ENCODE results near the gene ANXA11. TPM values are rescaled to one million over a fixed set of nuclear protein-coding genes. Genes with fewer than 3 reads are reported as not detected.
"Not testable (repeated sequence)": the region's sequence is repeated elsewhere in the genome, so short reads cannot be mapped to it uniquely, and the experiment has no call there.

Gene ANXA11
- total RNA-seq, 1 donor from 2014 or later, result 2.3 TPM

DNA sequence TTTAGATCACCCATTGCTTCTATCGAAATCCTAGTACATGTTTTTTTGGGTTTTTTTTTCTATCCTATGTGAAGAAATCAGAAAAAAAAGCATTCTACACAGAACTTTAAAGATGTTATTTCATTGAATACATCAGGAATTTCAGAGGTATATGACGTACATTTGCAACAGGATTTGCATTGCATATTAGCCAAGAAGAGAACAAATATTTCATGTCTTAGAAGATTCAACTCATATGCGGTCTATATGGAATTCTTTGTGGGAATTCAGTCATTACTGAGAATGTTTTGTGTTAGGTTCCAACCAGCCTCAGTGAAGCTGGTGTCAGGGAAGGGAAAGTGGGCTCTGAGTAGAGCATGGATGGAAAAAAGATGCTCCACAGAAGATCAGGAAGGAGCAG, 39.0 kb upstream of the ANXA11 start:
- not testable (repeated sequence) for H3K27me3 Mint-ChIP-seq (ENCODE audit: unreplicated experiment); H3K4me3 Mint-ChIP-seq (ENCODE audit: unreplicated experiment); H3K27ac Mint-ChIP-seq (ENCODE audit: unreplicated experiment); H3K4me1 Mint-ChIP-seq (ENCODE audit: low read depth, unreplicated experiment); H3K36me3 Mint-ChIP-seq (ENCODE audit: unreplicated experiment); DNase-seq; H3K9me3 Mint-ChIP-seq (ENCODE audit: unreplicated experiment)

DNA sequence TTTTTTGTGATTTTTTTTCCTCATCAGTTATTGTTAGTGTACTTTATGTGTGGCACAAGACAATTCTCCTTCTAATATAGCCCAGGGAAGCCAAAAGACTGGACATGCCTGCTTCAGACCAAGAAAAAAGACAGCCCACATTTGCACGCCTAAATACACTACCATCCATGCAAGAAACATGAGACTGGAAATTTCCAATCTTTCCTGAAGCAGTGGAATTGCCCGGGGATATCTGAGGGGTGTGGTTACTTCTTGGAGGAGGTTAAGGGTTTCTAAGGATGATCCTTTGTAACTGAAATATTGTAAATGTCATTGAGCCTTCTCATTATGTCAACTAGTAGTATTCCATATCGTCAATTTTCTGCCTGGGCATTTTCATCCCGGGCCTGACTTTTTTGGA, 37.0 kb upstream of the ANXA11 start:
- DNase-seq; H3K4me1 Mint-ChIP-seq (ENCODE audit: low read depth, unreplicated experiment); H3K27me3 Mint-ChIP-seq (ENCODE audit: unreplicated experiment); H3K4me3 Mint-ChIP-seq (ENCODE audit: unreplicated experiment); H3K27ac Mint-ChIP-seq (ENCODE audit: unreplicated experiment); H3K9me3 Mint-ChIP-seq (ENCODE audit: unreplicated experiment); H3K36me3 Mint-ChIP-seq (ENCODE audit: unreplicated experiment): not testable (repeated sequence)

DNA sequence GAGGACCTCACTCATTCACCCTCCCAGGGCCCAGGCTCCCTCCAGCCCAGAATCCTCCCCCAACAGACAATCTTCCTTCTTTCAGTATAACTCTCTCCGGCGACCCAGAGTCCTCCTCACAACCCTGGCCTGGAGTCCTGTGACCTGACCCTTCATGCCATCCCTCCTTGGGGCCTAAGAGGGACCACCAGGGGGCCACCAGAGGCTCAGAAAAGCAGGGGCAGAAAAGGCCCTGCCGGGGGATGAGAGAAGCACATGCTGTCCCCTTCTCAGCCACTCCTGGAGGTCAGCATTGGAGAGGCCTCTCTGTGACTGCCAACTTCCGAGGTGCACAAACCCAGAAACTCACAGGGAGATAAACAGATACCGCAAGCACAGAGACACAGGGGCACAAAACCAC, 31.1 kb upstream of the ANXA11 start:
- H3K9me3 Mint-ChIP-seq (ENCODE audit: unreplicated experiment); H3K4me3 Mint-ChIP-seq (ENCODE audit: unreplicated experiment); H3K36me3 Mint-ChIP-seq (ENCODE audit: unreplicated experiment); H3K4me1 Mint-ChIP-seq (ENCODE audit: low read depth, unreplicated experiment); H3K27me3 Mint-ChIP-seq (ENCODE audit: unreplicated experiment); H3K27ac Mint-ChIP-seq (ENCODE audit: unreplicated experiment); DNase-seq: not testable (repeated sequence)

DNA sequence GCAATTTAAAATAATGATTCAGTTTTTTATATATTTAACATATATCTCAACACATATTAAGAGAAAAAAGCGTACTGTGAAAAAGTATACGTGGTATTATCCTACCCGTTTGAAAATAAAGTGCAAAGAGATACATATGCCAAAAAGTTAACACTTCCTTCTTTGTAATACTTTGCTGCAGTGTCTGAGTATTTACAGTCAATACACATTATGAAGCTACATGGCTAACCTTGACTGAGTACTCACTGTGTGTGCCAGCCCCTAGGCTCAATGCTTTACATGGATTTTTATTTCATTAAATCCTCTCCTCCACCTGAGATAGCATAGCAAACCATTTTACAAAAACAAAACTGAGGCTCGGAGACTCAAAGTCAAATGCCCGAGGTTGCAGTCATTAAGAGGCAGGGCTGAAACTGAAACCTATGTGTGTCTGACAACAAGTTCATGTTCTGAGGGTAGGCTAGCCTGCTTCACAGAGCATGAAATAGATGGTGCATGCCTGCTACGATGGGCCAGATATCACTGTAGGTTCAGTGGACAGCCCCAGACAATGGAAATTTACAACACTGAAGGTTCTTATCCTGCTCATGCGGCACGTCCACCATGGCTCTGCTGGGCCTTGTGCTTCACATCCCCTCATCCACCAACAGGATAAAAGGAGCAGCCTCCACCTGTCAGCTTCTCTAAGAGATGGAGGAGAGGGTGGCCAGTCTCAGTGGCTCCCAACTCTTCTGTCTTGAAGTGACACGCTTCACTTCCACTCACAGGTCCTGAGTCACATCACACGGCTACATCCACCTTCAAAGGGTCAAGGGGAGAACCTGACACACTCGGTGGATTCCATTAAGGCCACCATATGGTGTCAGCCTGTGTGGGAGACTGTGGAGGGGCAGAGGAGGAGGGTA, 29.2 kb upstream of the ANXA11 start:
- not testable (repeated sequence) for H3K36me3 Mint-ChIP-seq (ENCODE audit: unreplicated experiment); H3K9me3 Mint-ChIP-seq (ENCODE audit: unreplicated experiment); H3K27me3 Mint-ChIP-seq (ENCODE audit: unreplicated experiment); DNase-seq; H3K4me1 Mint-ChIP-seq (ENCODE audit: low read depth, unreplicated experiment); H3K4me3 Mint-ChIP-seq (ENCODE audit: unreplicated experiment); H3K27ac Mint-ChIP-seq (ENCODE audit: unreplicated experiment)

DNA sequence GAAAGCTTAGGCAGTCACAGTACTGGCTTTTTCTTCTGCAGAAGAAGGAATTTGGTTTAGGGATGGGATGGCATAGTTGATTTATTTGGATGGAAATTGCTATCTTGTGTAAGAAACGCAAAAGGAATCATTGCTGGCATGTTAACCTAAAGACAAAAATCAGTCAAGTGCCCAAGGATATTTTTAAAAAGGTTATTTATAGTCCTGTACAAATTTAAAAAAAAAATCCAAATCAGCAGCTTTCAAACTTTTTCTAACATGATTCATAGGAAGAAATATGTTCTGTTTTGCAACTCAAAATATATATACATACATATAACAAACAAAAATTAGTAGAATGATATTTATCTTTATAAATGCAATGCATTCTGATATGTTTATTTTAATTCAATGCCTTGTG, 28.5 kb upstream of the ANXA11 start:
- not testable (repeated sequence) for H3K4me3 Mint-ChIP-seq (ENCODE audit: unreplicated experiment); H3K27ac Mint-ChIP-seq (ENCODE audit: unreplicated experiment); H3K27me3 Mint-ChIP-seq (ENCODE audit: unreplicated experiment); H3K9me3 Mint-ChIP-seq (ENCODE audit: unreplicated experiment); H3K4me1 Mint-ChIP-seq (ENCODE audit: low read depth, unreplicated experiment); H3K36me3 Mint-ChIP-seq (ENCODE audit: unreplicated experiment); DNase-seq

DNA sequence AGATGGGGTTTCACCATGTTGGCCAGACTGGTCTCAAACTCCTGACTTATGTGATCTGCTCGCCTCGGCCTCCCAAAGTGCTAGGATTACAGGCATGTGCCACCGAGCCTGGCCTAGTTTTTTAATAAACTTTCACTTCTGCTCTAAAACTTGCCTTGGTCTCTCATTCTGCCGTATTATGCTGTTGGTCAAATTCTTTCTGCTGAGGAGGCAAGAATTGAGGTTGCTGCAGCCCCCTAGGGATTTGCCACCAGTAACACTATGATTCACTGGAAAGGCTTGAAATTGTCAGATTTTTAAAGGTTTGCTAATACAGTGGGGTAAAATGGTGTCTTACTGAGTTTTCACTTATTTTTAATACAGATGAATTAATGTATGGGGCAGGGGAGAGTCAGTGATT, 21.4 kb upstream of the ANXA11 start:
- H3K4me3 Mint-ChIP-seq (ENCODE audit: unreplicated experiment); H3K36me3 Mint-ChIP-seq (ENCODE audit: unreplicated experiment); H3K27ac Mint-ChIP-seq (ENCODE audit: unreplicated experiment); H3K27me3 Mint-ChIP-seq (ENCODE audit: unreplicated experiment); H3K4me1 Mint-ChIP-seq (ENCODE audit: low read depth, unreplicated experiment); DNase-seq; H3K9me3 Mint-ChIP-seq (ENCODE audit: unreplicated experiment): not testable (repeated sequence)

DNA sequence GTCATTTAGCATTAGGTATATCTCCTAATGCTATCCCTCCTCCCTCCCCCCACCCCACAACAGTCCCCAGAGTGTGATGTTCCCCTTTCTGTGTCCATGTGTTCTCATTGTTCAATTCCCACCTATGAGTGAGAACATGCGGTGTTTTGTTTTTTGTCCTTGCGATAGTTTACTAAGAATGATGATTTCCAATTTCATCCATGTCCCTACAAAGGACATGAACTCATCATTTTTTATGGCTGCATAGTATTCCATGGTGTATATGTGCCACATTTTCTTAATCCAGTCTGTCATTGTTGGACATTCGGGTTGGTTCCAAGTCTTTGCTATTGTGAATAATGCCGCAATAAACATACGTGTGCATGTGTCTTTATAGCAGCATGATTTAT, 17.7 kb upstream of the ANXA11 start:
- not testable (repeated sequence) for DNase-seq; H3K9me3 Mint-ChIP-seq (ENCODE audit: unreplicated experiment); H3K36me3 Mint-ChIP-seq (ENCODE audit: unreplicated experiment); H3K4me1 Mint-ChIP-seq (ENCODE audit: low read depth, unreplicated experiment); H3K27me3 Mint-ChIP-seq (ENCODE audit: unreplicated experiment); H3K27ac Mint-ChIP-seq (ENCODE audit: unreplicated experiment); H3K4me3 Mint-ChIP-seq (ENCODE audit: unreplicated experiment)

DNA sequence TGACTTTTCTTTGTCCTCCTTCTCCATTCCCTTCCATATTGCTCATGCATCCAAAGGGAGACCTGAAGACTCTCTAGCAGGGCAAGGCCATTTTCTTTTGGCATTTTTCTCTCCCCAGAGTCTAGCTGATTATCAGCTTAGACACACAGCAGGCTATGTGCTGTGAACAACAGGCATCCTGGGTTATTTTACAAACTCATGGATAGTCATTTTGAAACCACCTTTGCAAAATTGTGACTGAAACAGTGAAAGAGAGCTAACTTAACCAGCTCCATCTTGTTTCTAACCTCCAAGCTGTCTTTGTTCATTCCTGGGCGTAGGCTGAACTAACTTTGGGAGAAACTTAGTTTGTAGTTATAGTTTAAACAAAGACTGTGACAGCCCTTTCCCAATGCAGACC, 13.5 kb upstream of the ANXA11 start:
- not testable (repeated sequence) for H3K4me1 Mint-ChIP-seq (ENCODE audit: low read depth, unreplicated experiment); H3K9me3 Mint-ChIP-seq (ENCODE audit: unreplicated experiment); DNase-seq; H3K36me3 Mint-ChIP-seq (ENCODE audit: unreplicated experiment); H3K27ac Mint-ChIP-seq (ENCODE audit: unreplicated experiment); H3K27me3 Mint-ChIP-seq (ENCODE audit: unreplicated experiment); H3K4me3 Mint-ChIP-seq (ENCODE audit: unreplicated experiment)

DNA sequence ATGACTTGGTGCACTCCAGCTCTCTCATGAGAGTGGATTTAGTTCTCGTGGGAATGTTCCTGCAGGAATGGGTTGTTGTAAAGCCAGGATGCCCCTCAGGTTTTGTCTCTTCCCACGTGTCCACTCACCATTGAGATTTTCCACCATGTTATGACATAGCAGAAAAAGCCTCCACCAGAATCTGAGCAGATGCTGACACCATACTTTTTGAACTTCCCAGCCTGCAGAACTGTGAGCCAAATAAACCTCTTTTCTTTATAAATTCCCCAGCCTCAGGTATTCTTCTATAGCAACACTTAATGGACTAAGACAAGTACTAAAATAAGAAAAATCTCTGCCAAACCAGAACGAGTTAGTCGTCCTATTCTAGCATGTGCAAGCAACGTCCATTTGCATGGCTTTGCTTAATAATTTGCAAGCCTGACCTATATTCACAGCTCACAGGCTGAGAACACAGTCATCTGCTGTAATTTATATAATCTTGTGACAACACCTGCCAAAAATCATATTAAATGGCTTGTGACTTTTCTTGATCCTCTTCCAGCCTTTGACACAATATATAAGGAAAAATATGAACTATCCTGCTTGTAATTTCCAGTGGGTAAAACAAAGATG, 9.1 kb upstream of the ANXA11 start:
- not testable (repeated sequence) for H3K4me3 Mint-ChIP-seq (ENCODE audit: unreplicated experiment); H3K27ac Mint-ChIP-seq (ENCODE audit: unreplicated experiment); H3K4me1 Mint-ChIP-seq (ENCODE audit: low read depth, unreplicated experiment); H3K36me3 Mint-ChIP-seq (ENCODE audit: unreplicated experiment); DNase-seq; H3K9me3 Mint-ChIP-seq (ENCODE audit: unreplicated experiment); H3K27me3 Mint-ChIP-seq (ENCODE audit: unreplicated experiment)

DNA sequence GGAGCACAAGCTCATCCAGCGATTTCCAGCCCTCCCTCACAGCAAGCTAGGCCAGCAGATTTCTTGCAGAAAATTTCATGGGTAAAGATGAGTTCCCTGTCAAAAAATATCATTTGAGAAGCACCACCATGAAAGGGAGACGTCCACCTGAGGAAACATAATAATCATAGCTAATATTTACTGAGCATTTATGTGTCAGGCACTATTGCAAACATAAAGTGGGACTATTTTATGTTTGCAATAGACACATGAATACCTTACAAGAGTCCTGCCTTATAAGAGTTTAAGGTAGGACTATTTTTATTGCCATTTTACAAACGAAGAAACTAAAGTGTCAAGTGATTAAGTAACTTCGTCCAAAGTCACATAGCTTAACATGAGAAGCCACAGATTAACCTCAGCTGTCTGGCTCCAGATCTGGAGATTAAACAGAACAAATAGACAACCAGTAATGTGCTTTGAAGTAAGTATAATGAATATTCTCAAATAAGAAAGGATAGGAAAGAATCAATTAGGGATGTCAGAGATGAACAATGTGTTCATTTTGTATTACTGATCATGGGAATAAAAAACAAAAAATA, 7.3 kb upstream of the ANXA11 start:
- H3K4me3 Mint-ChIP-seq (ENCODE audit: unreplicated experiment); H3K27ac Mint-ChIP-seq (ENCODE audit: unreplicated experiment); H3K9me3 Mint-ChIP-seq (ENCODE audit: unreplicated experiment); H3K4me1 Mint-ChIP-seq (ENCODE audit: low read depth, unreplicated experiment); DNase-seq; H3K36me3 Mint-ChIP-seq (ENCODE audit: unreplicated experiment); H3K27me3 Mint-ChIP-seq (ENCODE audit: unreplicated experiment): not testable (repeated sequence)
